ENCODE data around the gene DHX16. TPM values are rescaled to one million over a fixed set of nuclear protein-coding genes. Genes with fewer than 3 reads are reported as not detected.

The DHX16 gene
- total and polyA plus RNA-seq, 9 of the 15 experiments (the other 6 are each of a cell fraction or from before 2014, with no cell fraction given): 14.6 to 66.1 (median 47.5) TPM

DNA sequence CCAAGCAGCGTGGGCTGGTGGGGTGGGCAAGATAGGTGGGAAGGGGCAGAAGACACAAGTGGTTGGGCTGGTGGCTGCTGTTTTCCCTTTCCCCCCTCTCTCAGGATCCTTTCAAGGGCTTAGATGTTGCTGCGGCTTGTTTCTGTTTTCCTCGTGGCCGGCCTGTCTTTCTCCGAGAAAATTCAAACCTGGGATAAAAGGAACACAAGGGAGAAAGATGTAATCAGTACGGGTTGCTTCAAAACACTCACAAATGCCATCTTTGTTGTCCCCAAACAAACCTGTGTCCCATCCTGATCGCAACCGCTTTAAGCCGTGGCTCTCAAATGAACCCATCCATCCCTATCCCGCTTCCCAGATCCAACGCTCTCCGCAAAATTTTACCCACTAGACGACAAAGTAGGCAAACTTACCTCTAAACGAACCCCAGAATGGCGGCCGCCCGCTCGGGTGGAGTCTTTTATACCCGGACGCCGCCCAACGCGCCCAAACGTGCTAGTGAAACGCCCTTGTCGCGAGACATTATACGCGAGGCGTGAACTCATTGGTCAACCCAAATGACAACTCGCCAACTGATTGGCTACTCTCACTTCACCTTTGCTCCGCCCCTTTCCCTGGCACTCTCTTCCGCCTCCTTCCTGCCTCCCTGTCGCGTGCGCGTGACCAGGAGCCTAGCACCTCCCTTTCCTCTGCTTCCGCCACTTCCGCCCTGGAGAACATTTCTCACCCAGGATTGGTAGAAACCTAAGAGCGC is 55.8 kb downstream of the DHX16 start, which contains the start of gene PPP1R10 (continued):
- peak; percentile 96 for TF ChIP-seq SPI1 (IDR thresholded peaks at IDR 0.05; ENCODE audit: borderline replicate concordance, low read depth, low read length)
- TF ChIP-seq SOX6 (IDR thresholded peaks at IDR 0.05): peak; percentile 57
- TF ChIP-seq, protein P1, sequence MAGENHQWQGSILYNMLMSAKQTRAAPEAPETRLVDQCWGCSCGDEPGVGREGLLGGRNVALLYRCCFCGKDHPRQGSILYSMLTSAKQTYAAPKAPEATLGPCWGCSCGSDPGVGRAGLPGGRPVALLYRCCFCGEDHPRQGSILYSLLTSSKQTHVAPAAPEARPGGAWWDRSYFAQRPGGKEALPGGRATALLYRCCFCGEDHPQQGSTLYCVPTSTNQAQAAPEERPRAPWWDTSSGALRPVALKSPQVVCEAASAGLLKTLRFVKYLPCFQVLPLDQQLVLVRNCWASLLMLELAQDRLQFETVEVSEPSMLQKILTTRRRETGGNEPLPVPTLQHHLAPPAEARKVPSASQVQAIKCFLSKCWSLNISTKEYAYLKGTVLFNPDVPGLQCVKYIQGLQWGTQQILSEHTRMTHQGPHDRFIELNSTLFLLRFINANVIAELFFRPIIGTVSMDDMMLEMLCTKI (IDR thresholded peaks at IDR 0.05; ENCODE audit: partially characterized antibody): no peak
- TF ChIP-seq, protein P2, sequence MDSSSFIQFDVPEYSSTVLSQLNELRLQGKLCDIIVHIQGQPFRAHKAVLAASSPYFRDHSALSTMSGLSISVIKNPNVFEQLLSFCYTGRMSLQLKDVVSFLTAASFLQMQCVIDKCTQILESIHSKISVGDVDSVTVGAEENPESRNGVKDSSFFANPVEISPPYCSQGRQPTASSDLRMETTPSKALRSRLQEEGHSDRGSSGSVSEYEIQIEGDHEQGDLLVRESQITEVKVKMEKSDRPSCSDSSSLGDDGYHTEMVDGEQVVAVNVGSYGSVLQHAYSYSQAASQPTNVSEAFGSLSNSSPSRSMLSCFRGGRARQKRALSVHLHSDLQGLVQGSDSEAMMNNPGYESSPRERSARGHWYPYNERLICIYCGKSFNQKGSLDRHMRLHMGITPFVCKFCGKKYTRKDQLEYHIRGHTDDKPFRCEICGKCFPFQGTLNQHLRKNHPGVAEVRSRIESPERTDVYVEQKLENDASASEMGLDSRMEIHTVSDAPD (CRISPR knock-in tag; IDR thresholded peaks at IDR 0.05): no peak
- TF ChIP-seq YBX1 (IDR thresholded peaks at IDR 0.05): no peak
- TF ChIP-seq EP400 (IDR thresholded peaks at IDR 0.05): no peak
- no peak for TF ChIP-seq ZKSCAN8 (CRISPR knock-in tag; IDR thresholded peaks at IDR 0.05)
- no peak for TF ChIP-seq BDP1 (IDR thresholded peaks at IDR 0.05; ENCODE audit: insufficient read depth, insufficient read length)
- TF ChIP-seq MTA2 (IDR thresholded peaks at IDR 0.05; ENCODE audit: low read depth): 0 out of 2 replicates have a peak, but pooled peaks have one; percentile 8
- peak; percentile 60 for TF ChIP-seq ZNF239 (CRISPR knock-in tag; IDR thresholded peaks at IDR 0.05)
- TF ChIP-seq, protein P3, sequence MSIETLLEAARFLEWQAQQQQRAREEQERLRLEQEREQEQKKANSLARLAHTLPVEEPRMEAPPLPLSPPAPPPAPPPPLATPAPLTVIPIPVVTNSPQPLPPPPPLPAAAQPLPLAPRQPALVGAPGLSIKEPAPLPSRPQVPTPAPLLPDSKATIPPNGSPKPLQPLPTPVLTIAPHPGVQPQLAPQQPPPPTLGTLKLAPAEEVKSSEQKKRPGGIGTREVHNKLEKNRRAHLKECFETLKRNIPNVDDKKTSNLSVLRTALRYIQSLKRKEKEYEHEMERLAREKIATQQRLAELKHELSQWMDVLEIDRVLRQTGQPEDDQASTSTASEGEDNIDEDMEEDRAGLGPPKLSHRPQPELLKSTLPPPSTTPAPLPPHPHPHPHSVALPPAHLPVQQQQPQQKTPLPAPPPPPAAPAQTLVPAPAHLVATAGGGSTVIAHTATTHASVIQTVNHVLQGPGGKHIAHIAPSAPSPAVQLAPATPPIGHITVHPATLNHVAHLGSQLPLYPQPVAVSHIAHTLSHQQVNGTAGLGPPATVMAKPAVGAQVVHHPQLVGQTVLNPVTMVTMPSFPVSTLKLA (conservative IDR thresholded peaks at IDR 0.05): peak in 1 of 2 experiments; percentile 88; a peak in 3 of 4 replicates
- no peak for TF ChIP-seq SRSF1 (IDR thresholded peaks at IDR 0.05; ENCODE audit: low read depth, low read length)
- TF ChIP-seq, protein P4, sequence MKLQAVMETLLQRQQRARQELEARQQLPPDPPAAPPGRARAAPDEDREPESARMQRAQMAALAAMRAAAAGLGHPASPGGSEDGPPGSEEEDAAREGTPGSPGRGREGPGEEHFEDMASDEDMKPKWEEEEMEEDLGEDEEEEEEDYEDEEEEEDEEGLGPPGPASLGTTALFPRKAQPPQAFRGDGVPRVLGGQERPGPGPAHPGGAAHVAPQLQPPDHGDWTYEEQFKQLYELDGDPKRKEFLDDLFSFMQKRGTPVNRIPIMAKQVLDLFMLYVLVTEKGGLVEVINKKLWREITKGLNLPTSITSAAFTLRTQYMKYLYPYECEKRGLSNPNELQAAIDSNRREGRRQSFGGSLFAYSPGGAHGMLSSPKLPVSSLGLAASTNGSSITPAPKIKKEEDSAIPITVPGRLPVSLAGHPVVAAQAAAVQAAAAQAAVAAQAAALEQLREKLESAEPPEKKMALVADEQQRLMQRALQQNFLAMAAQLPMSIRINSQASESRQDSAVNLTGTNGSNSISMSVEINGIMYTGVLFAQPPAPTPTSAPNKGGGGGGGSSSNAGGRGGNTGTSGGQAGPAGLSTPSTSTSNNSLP (IDR thresholded peaks at IDR 0.05; ENCODE audit: borderline replicate concordance, low read depth, low read length): no peak
- TF ChIP-seq POLR2AphosphoS2 (IDR thresholded peaks at IDR 0.05; ENCODE audit: low read length): peak; percentile 99; the same call in 1 of the 2 replicates
- TF ChIP-seq, protein P5, sequence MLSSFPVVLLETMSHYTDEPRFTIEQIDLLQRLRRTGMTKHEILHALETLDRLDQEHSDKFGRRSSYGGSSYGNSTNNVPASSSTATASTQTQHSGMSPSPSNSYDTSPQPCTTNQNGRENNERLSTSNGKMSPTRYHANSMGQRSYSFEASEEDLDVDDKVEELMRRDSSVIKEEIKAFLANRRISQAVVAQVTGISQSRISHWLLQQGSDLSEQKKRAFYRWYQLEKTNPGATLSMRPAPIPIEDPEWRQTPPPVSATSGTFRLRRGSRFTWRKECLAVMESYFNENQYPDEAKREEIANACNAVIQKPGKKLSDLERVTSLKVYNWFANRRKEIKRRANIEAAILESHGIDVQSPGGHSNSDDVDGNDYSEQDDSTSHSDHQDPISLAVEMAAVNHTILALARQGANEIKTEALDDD (IDR thresholded peaks at IDR 0.05): no peak; the same call in 1 of the 2 replicates
- no peak for TF ChIP-seq SREBF2 (CRISPR knock-in tag; IDR thresholded peaks at IDR 0.05)
- no peak for TF ChIP-seq CBFA2T2 (conservative IDR thresholded peaks at IDR 0.05)
- TF ChIP-seq TBL1XR1 (IDR thresholded peaks at IDR 0.05; ENCODE audit: low read length in 2 of 2): peak; percentile 7 to 70; a peak in 3 of 4 replicates

Measured in K562 (cell line).